KMS-11 (cell line): Measurements from ENCODE around the gene TBC1D8.

ENCODE experiments used
- H2AFZ ChIP-seq: fragments of 200-600 bp; sonication (generic); 2 replicates; pipeline ENCODE4 v1.6.1; 2016; ENCODE audit warnings: antibody characterized with exemption, mixed run types, low read depth
- H3K27ac ChIP-seq: fragments of 200-600 bp; sonication (generic); 2 replicates; pipeline ENCODE4 v1.6.1; 2016; ENCODE audit warnings: mild to moderate bottlenecking, mixed run types
- H3K27me3 ChIP-seq: fragments of 200-600 bp; sonication (generic); 2 replicates; pipeline ENCODE4 v1.6.1; 2017; ENCODE audit warnings: mild to moderate bottlenecking, low read depth, mixed run types, moderate library complexity; ENCODE audit not compliant: insufficient read depth
- H3K36me3 ChIP-seq: fragments of 200-600 bp; sonication (generic); 2 replicates; pipeline ENCODE4 v1.6.1; 2017; ENCODE audit warnings: mild to moderate bottlenecking, mixed run types; ENCODE audit not compliant: insufficient read depth
- H3K4me1 ChIP-seq: fragments of 200-600 bp; sonication (generic); 2 replicates; pipeline ENCODE4 v1.6.1; 2016; ENCODE audit warnings: mild to moderate bottlenecking, low read depth, mixed run types; ENCODE audit not compliant: poor library complexity, severe bottlenecking
- H3K4me2 ChIP-seq: fragments of 200-600 bp; sonication (generic); 2 replicates; pipeline ENCODE4 v1.7.0; 2016; ENCODE audit warnings: mild to moderate bottlenecking, mixed run types
- H3K4me3 ChIP-seq: fragments of 200-600 bp; sonication (generic); IDR thresholded peaks from 2 replicates; pipeline ENCODE4 v1.6.1; 2017; ENCODE audit warnings: low read depth, low read length, mixed read lengths; ENCODE audit not compliant: insufficient read depth
- H3K79me2 ChIP-seq: fragments of 200-600 bp; sonication (generic); 2 replicates; pipeline ENCODE4 v1.6.1; 2016; ENCODE audit warnings: low read depth, mixed run types; ENCODE audit not compliant: insufficient read depth
- H3K9ac ChIP-seq: fragments of 200-600 bp; sonication (generic); 2 replicates; pipeline ENCODE4 v1.6.1; 2016; ENCODE audit warnings: mild to moderate bottlenecking, mixed run types
- H4K20me1 ChIP-seq: fragments of 200-600 bp; sonication (generic); 2 replicates; pipeline ENCODE4 v1.6.1; 2016; ENCODE audit warnings: mild to moderate bottlenecking, mixed run types; ENCODE audit not compliant: insufficient read depth
- CTCF ChIP-seq: fragments of 200-600 bp; sonication (generic); conservative IDR thresholded peaks from 2 replicates; pipeline ENCODE4 v1.6.1; 2017; ENCODE audit warnings: low read depth, mild to moderate bottlenecking, antibody characterized with exemption, low read length, moderate library complexity, mixed read lengths

Gene TBC1D8

GRCh38 chr2:101089419-101089818 is 61.8 kb downstream of the TBC1D8 start:
- no peak overlapping the region for H3K27ac ChIP-seq
- H3K9ac ChIP-seq: no peak overlapping the region
- no peaks in the 10 kb centered on the region for H3K4me1 ChIP-seq
- H3K36me3 ChIP-seq: no peaks in the 10 kb centered on the region
- no peak overlapping the region for H3K4me2 ChIP-seq
- H4K20me1 ChIP-seq: no peaks in the 10 kb centered on the region
- H3K79me2 ChIP-seq: no peaks in the 10 kb centered on the region
- no peaks in the 10 kb centered on the region for H3K27me3 ChIP-seq
- H2AFZ ChIP-seq: no peak overlapping the region
- TF ChIP-seq CTCF: no peak
- no peak overlapping the region for H3K4me3 ChIP-seq

GRCh38 chr2:101087638-101088037 is 63.5 kb downstream of the TBC1D8 start:
- Histone ChIP-seq H3K27me3 (no peaks in the 10 kb centered on the region), H3K9ac (no peak overlapping the region), H3K4me1 (no peaks in the 10 kb centered on the region), H4K20me1 (no peaks in the 10 kb centered on the region), H3K4me3 (no peak overlapping the region), H3K4me2 (no peak overlapping the region), H3K36me3 (no peaks in the 10 kb centered on the region), H3K79me2 (no peaks in the 10 kb centered on the region), H2AFZ (no peak overlapping the region), H3K27ac (no peak overlapping the region)
- no peak for TF ChIP-seq CTCF

- Histone ChIP-seq H3K27me3 (no peaks in the 10 kb centered on the region), H3K27ac (no peak overlapping the region), H3K36me3 (no peaks in the 10 kb centered on the region), H2AFZ (no peak overlapping the region), H3K4me3 (no peak overlapping the region), H3K79me2 (no peaks in the 10 kb centered on the region), H3K4me2 (no peak overlapping the region), H3K4me1 (no peaks in the 10 kb centered on the region), H3K9ac (no peak overlapping the region), H4K20me1 (no peaks in the 10 kb centered on the region)
- TF ChIP-seq CTCF: no peak
These were observed 67.6 kb downstream of the TBC1D8 start for GRCh38 chr2:101083613-101084012.

GRCh38 chr2:101082998-101083397 is 68.2 kb downstream of the TBC1D8 start:
- no peak overlapping the region for H3K27ac ChIP-seq
- no peak overlapping the region for H3K4me3 ChIP-seq
- H3K4me2 ChIP-seq: no peak overlapping the region
- no peaks in the 10 kb centered on the region for H3K36me3 ChIP-seq
- H2AFZ ChIP-seq: no peak overlapping the region
- no peak overlapping the region for H3K9ac ChIP-seq
- no peaks in the 10 kb centered on the region for H3K4me1 ChIP-seq
- H3K27me3 ChIP-seq: no peaks in the 10 kb centered on the region
- no peaks in the 10 kb centered on the region for H4K20me1 ChIP-seq
- H3K79me2 ChIP-seq: no peaks in the 10 kb centered on the region
- no peak for TF ChIP-seq CTCF

GRCh38 chr2:101081375-101081907 is 69.7 kb downstream of the TBC1D8 start:
- no peak overlapping the region for H3K27ac ChIP-seq
- no peak overlapping the region for H3K4me2 ChIP-seq
- H3K4me3 ChIP-seq: no peak overlapping the region
- H3K4me1 ChIP-seq: no peaks in the 10 kb centered on the region
- no peaks in the 10 kb centered on the region for H3K79me2 ChIP-seq
- TF ChIP-seq CTCF: no peak
- no peak overlapping the region for H3K9ac ChIP-seq
- no peaks in the 10 kb centered on the region for H3K36me3 ChIP-seq
- no peak overlapping the region for H2AFZ ChIP-seq
- no peaks in the 10 kb centered on the region for H4K20me1 ChIP-seq
- no peaks in the 10 kb centered on the region for H3K27me3 ChIP-seq
